B cell (primary cell): ENCODE data around the gene CDH1. TPM values are rescaled to one million over a fixed set of nuclear protein-coding genes. Genes with fewer than 3 reads are reported as not detected.

Experiments used
- ATAC-seq: fragments of 200-7000 bp; cut with Tn5 transposase; one replicate; pipeline ENCODE4 v1.10.0; 2021; ENCODE audit warnings: low read depth, mild to moderate bottlenecking, moderate number of reproducible peaks, moderate library complexity
- CTCF ChIA-PET: fragments of 350-600 bp; sonication (Branson Sonifier 250); formaldehyde crosslinking; loops from one replicate; lab custom pipeline; 2021; ENCODE audit warnings: antibody characterized with exemption, inconsistent platforms; lab: Charles Lee
- POLR2A ChIA-PET: fragments of 350-600 bp; sonication (Branson Sonifier 250); formaldehyde crosslinking; loops from one replicate; lab custom pipeline; 2021; ENCODE audit warnings: antibody characterized with exemption; lab: Charles Lee
- DNase-seq: peaks from one replicate; pipeline ENCODE4 v3.0.0; 2013
- H2AFZ ChIP-seq: 2 replicates; pipeline ENCODE4 v1.6.1; 2012; ENCODE audit warnings: mild to moderate bottlenecking, low read depth, low read length; ENCODE audit not compliant: insufficient read depth, poor library complexity, severe bottlenecking
- H3K27ac ChIP-seq, 2 donors: 1 replicate in 1 of 2; 2 replicates in 1 of 2; pipeline ENCODE4 v1.5.1; 2012 to 2013; ENCODE audit warnings: low read length in 2 of 2, mild to moderate bottlenecking in 2 of 2, moderate library complexity in 1 of 2
- H3K27me3 ChIP-seq, 4 experiments: fragments of 200-600 bp in 1 of 4; sonication (generic) in 1 of 4; replicated peaks in 1 of 4; 1 replicate in 2 of 4; 2 replicates in 2 of 4; pipeline versions ENCODE4 v1.6.1 to v1.7.0; 2013 to 2016; ENCODE audit warnings: low read length in 3 of 4, mild to moderate bottlenecking in 2 of 4, mixed read lengths in 1 of 4, moderate library complexity in 1 of 4; ENCODE audit not compliant: insufficient read depth in 4 of 4, control insufficient read depth in 3 of 4; ENCODE audit errors: control extremely low read depth in 1 of 4
- H3K36me3 ChIP-seq, 2 experiments: replicated peaks in 1 of 2; 1 replicate in 1 of 2; 2 replicates in 1 of 2; pipeline versions ENCODE4 v1.6.1 to v1.7.1; 2013; ENCODE audit warnings: low read length in 1 of 2; ENCODE audit not compliant: insufficient read depth in 2 of 2, control insufficient read depth in 1 of 2; ENCODE audit errors: control extremely low read depth in 1 of 2, extremely low read depth in 1 of 2
- H3K4me1 ChIP-seq, 2 donors: fragments of 200-600 bp in 1 of 2; sonication (generic) in 1 of 2; 1 replicate in 1 of 2; 2 replicates in 1 of 2; pipeline versions ENCODE4 v1.5.1 to v1.6.1; 2013 to 2017; ENCODE audit warnings: low read length in 2 of 2; ENCODE audit not compliant: control insufficient read depth in 2 of 2, insufficient read depth in 2 of 2
- H3K4me2 ChIP-seq: replicated peaks from 2 replicates; pipeline ENCODE3; 2012; ENCODE audit warnings: mild to moderate bottlenecking, low read depth, low read length; ENCODE audit not compliant: poor library complexity, severe bottlenecking
- H3K4me3 ChIP-seq, 5 experiments: fragments of 200-600 bp in 1 of 5; sonication (generic) in 1 of 5; 1 replicate in 3 of 5; 2 replicates in 2 of 5; pipeline versions ENCODE4 v1.5.1 to v1.7.0; 2011 to 2016; ENCODE audit warnings: low read length in 4 of 5, mild to moderate bottlenecking in 4 of 5, low read depth in 2 of 5, control low read depth in 1 of 5, moderate library complexity in 1 of 5; ENCODE audit not compliant: insufficient read depth in 1 of 5; ENCODE audit errors: control extremely low read depth in 1 of 5, extremely low read depth in 1 of 5
- H3K79me2 ChIP-seq: fragments of 200-600 bp; sonication (generic); one replicate; pipeline ENCODE4 v1.6.0; 2016; ENCODE audit warnings: low read length; ENCODE audit not compliant: control insufficient read depth, insufficient read depth
- H3K9ac ChIP-seq: fragments of 200-600 bp; sonication (generic); 2 replicates; pipeline ENCODE4 v1.6.1; 2017; ENCODE audit warnings: mild to moderate bottlenecking, low read length, moderate library complexity
- H3K9me3 ChIP-seq, 3 donors: one replicate each; pipeline versions ENCODE4 v1.6.1 to v1.7.1; 2013; ENCODE audit warnings: low read length in 2 of 3; ENCODE audit not compliant: control insufficient read depth in 2 of 3, insufficient read depth in 1 of 3; ENCODE audit errors: control extremely low read depth in 1 of 3
- H4K20me1 ChIP-seq: 2 replicates; pipeline ENCODE4 v1.6.0; 2012; ENCODE audit warnings: mild to moderate bottlenecking, low read length; ENCODE audit not compliant: insufficient read depth, control insufficient read depth, poor library complexity, severe bottlenecking
- H3K27ac Mint-ChIP-seq: one replicate; pipeline ENCODE4 v1.8.0; 2021; ENCODE audit warnings: mixed read lengths
- H3K27me3 Mint-ChIP-seq: one replicate; pipeline ENCODE4 v1.8.0; 2021; ENCODE audit warnings: mixed read lengths
- H3K4me1 Mint-ChIP-seq: one replicate; pipeline ENCODE4 v1.8.0; 2021; ENCODE audit warnings: mixed read lengths
- H3K4me3 Mint-ChIP-seq: one replicate; pipeline ENCODE4 v1.8.0; 2021; ENCODE audit warnings: mixed read lengths
- H3K9me3 Mint-ChIP-seq: one replicate; pipeline ENCODE4 v1.8.0; 2022; ENCODE audit warnings: mixed read lengths; ENCODE audit not compliant: insufficient read depth
- EZH2 ChIP-seq: IDR thresholded peaks from 2 replicates; pipeline ENCODE4 v1.6.1; 2012; ENCODE audit warnings: borderline replicate concordance, low read depth, mild to moderate bottlenecking, moderate library complexity, low read length; ENCODE audit not compliant: insufficient read depth, poor library complexity, severe bottlenecking
- WGBS: methylation state at CpG from one replicate; pipeline ENCODE4 v1.1.5; 2013; ENCODE audit warnings: missing lambda C conversion rate; ENCODE audit not compliant: insufficient coverage; 5-methylcytosine and 5-hydroxymethylcytosine counted together
- intact Hi-C: fragments of 100-400 bp; cut with micrococcal nuclease; formaldehyde crosslinking; loops from one replicate; pipeline ENCODE4 v1.10.0; 2022
- polyA plus RNA-seq: library from polyadenylated mRNA; depleted of rRNA; stranded (reverse); fragments of >200 nt; gene quantifications from 2 replicates; pipeline ENCODE4 v1.2.3, GENCODE V29; 2012
- total RNA-seq, 2 donors: library from RNA; stranded (reverse); fragments of 120-200 nt in 1 of 2; gene quantifications; 1 replicate in 1 of 2; 2 replicates in 1 of 2; pipeline versions ENCODE4 v1.2.3 to v1.2.4, GENCODE V29; 2013 to 2022
- TF ChIP-seq, protein P1 (sequence below): fragments of 200-600 bp; IDR thresholded peaks from one replicate; pipeline ENCODE4 v1.8.0; 2022; ENCODE audit warnings: antibody characterized with exemption, mild to moderate bottlenecking

CDH1 gene
- total and polyA plus RNA-seq, 2 donors (not counting 1 experiment from before 2014, with no cell fraction given), result 2.0 TPM; not detected in 1

- ChIA-PET CTCF (no interaction called here), POLR2A (no interaction called here)
- DNase-seq, result no peak
These were observed 89.6 kb downstream of the CDH1 start for GRCh38 chr16:68826652-68827051.

GRCh38 chr16:68833251-68833650 lies 96.2 kb downstream of the CDH1 start:
- no peak for DNase-seq
- Histone ChIP-seq H3K27ac (no peak overlapping the region), H2AFZ (no peak overlapping the region), H3K4me1 (no peaks in the 10 kb centered on the region), H3K27me3 (peaks cover 0 to 3% (median 0%) of the 10 kb centered on the region in 4 experiments), H4K20me1 (no peaks in the 10 kb centered on the region), H3K9me3 (no peaks in the 10 kb centered on the region), H3K4me2 (no peak overlapping the region), H3K9ac (no peak overlapping the region), H3K4me3 (no peak overlapping the region), H3K79me2 (no peaks in the 10 kb centered on the region), H3K36me3 (no peaks in the 10 kb centered on the region)
- no peak for ATAC-seq
- TF ChIP-seq, protein P1, sequence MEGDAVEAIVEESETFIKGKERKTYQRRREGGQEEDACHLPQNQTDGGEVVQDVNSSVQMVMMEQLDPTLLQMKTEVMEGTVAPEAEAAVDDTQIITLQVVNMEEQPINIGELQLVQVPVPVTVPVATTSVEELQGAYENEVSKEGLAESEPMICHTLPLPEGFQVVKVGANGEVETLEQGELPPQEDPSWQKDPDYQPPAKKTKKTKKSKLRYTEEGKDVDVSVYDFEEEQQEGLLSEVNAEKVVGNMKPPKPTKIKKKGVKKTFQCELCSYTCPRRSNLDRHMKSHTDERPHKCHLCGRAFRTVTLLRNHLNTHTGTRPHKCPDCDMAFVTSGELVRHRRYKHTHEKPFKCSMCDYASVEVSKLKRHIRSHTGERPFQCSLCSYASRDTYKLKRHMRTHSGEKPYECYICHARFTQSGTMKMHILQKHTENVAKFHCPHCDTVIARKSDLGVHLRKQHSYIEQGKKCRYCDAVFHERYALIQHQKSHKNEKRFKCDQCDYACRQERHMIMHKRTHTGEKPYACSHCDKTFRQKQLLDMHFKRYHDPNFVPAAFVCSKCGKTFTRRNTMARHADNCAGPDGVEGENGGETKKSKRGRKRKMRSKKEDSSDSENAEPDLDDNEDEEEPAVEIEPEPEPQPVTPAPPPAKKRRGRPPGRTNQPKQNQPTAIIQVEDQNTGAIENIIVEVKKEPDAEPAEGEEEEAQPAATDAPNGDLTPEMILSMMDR, result no peak
- no peak for TF ChIP-seq EZH2
- WGBS, result 97% methylated on average over 12 of the region's 14 CpGs
- intact Hi-C loops, result no loop called here
- ChIA-PET POLR2A (interaction anchor here (0.7 kb wide), 1 partner anchor 281 kb away, joined by 3 read pairs; no protein-coding TSS in a partner anchor), CTCF (interaction anchor here (1.3 to 1.6 kb wide), 2 partner anchors 9 to 14 kb away, joined by 4 read pairs; no protein-coding TSS in a partner anchor)
- Mint-ChIP-seq H3K27ac (no peak overlapping the region), H3K9me3 (no peaks in the 10 kb centered on the region), H3K27me3 (peaks cover 12% of the 10 kb centered on the region), H3K4me3 (no peak overlapping the region), H3K4me1 (no peaks in the 10 kb centered on the region)

More at GRCh38 chr16:68826652-68827051, 89.6 kb downstream of the CDH1 start:
- no peaks in the 10 kb centered on the region for H4K20me1 ChIP-seq
- no peak overlapping the region for H3K27ac ChIP-seq
- H3K4me2 ChIP-seq, result no peak overlapping the region
- Mint-ChIP-seq H3K9me3 (no peaks in the 10 kb centered on the region), H3K27ac (no peak overlapping the region), H3K27me3 (peaks cover 12% of the 10 kb centered on the region), H3K4me3 (no peak overlapping the region), H3K4me1 (no peaks in the 10 kb centered on the region)
- TF ChIP-seq, protein P1, result no peak
- no peak for TF ChIP-seq EZH2
- H3K9ac ChIP-seq, result no peak overlapping the region
- peaks cover 0 to 4% (median 0%) of the 10 kb centered on the region in 3 donors for H3K9me3 ChIP-seq
- no peak for ATAC-seq
- no peaks in the 10 kb centered on the region for H3K36me3 ChIP-seq
- H3K79me2 ChIP-seq, result no peaks in the 10 kb centered on the region
- H3K27me3 ChIP-seq, result peaks cover 0 to 7% (median 0%) of the 10 kb centered on the region in 4 experiments
- H3K4me3 ChIP-seq, result no peak overlapping the region
- intact Hi-C loops, result no loop called here
- 96% methylated on average over 5 of the region's 6 CpGs for WGBS
- H3K4me1 ChIP-seq, result no peaks in the 10 kb centered on the region
- no peak overlapping the region for H2AFZ ChIP-seq
